PC-9 (cell line): ENCODE measurements around the gene PRDM16.

Experiments
- EZH2 ChIP-seq: fragments of 200-600 bp; sonication (generic); IDR thresholded peaks from 2 replicates; pipeline ENCODE4 v1.8.0; 2017; ENCODE audit warnings: antibody characterized with exemption, low read depth
- TF ChIP-seq, protein P1 (sequence below): fragments of 200-600 bp; sonication (generic); conservative IDR thresholded peaks from 2 replicates; pipeline ENCODE4 v1.6.1; 2017; ENCODE audit warnings: mixed run types, antibody characterized with exemption, mild to moderate bottlenecking, moderate library complexity

- TF ChIP-seq, protein P1, sequence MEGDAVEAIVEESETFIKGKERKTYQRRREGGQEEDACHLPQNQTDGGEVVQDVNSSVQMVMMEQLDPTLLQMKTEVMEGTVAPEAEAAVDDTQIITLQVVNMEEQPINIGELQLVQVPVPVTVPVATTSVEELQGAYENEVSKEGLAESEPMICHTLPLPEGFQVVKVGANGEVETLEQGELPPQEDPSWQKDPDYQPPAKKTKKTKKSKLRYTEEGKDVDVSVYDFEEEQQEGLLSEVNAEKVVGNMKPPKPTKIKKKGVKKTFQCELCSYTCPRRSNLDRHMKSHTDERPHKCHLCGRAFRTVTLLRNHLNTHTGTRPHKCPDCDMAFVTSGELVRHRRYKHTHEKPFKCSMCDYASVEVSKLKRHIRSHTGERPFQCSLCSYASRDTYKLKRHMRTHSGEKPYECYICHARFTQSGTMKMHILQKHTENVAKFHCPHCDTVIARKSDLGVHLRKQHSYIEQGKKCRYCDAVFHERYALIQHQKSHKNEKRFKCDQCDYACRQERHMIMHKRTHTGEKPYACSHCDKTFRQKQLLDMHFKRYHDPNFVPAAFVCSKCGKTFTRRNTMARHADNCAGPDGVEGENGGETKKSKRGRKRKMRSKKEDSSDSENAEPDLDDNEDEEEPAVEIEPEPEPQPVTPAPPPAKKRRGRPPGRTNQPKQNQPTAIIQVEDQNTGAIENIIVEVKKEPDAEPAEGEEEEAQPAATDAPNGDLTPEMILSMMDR: no peak
- TF ChIP-seq EZH2: no peak
Observed at GRCh38 chr1:3444736-3445135, 375.7 kb downstream of the PRDM16 start.
